Stimulated activated CD4-positive, alpha-beta T cell treated with anti-CD3 and anti-CD28 coated beads, Interleukin-4, amount 100 ng/mL, for 48 hours (primary cell): ENCODE measurements around the gene EVPL.
"Not testable (repeated sequence)": the region's sequence is repeated elsewhere in the genome, so short reads cannot be mapped to it uniquely, and the experiment has no call there.

ENCODE experiments used
- DNase-seq, 2 donors: peaks; one replicate each; pipeline ENCODE4 v3.0.0-alpha.2; 2020; ENCODE audit warnings: low read depth in 2 of 2

EVPL gene

GRCh38 chr17:76048025-76048605 is 21.0 kb upstream of the EVPL start:
- no peak for DNase-seq

DNA sequence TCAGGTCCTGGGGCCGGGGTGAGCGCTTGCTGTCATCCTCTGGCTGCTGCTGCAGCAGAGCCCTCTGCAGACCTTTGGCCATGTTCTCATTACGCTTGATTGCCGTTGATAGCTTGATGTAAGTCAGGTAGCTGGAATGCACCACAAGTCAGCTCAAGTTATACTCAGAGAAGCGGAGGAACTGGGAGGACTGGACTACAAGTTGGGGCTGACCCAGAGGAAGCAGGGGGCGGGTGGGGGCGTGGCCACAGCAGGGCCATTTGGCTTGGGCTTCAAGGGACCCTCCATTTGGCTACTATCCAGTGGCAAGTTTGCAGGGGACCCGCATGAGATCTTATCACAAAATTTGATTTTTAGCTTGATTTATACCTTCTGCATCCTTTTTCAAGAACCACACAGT is 19.0 kb upstream of the EVPL start:
- no peak for DNase-seq

GRCh38 chr17:76044475-76045007 is 17.4 kb upstream of the EVPL start:
- DNase-seq = not testable (repeated sequence)

DNA sequence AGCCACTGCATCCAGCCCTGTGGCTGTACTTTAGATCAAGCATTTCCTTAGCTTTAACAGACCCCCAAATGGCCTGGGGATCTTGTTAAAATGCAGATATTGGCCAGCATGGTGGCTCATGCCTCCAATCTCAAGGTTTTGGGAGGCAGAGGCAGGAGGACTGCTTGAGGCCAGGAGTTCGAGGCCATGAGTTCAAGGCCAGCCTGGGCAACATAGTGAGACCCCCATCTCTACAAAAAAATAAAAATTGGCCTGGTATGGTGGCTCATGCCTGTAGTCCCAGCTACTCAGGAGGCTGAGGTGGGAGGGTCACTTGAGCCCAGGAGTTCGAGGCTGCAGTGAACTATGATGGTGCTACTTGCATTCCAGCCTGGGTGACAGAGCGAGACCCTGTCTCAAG is 15.8 kb upstream of the EVPL start:
- DNase-seq = not testable (repeated sequence)

- DNase-seq = no peak
Observed at GRCh38 chr17:76040376-76040775, 13.3 kb upstream of the EVPL start.

GRCh38 chr17:76039121-76039520 is 12.0 kb upstream of the EVPL start:
- DNase-seq = no peak

DNA sequence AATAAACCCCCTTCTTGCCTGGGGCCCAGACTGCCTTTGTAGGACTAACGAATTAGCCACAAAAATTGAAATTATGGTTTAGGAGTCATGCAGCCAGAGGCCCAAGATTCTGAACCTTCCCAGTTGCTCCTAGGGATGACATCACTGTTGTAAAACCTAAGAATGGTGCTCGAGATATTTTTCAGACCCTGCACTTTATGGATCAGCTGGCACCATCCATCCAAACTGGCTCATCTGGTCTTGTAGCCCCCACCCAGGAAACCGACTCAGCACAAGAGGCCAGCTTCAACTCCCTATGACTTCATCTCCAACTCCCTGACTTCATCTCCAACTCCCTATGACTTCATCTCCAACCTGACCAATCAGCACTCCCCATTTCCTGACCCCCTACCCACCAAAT is 10.9 kb upstream of the EVPL start:
- no peak for DNase-seq

- DNase-seq = no peak
Observed at GRCh38 chr17:76036497-76037261, 9.6 kb upstream of the EVPL start.

DNA sequence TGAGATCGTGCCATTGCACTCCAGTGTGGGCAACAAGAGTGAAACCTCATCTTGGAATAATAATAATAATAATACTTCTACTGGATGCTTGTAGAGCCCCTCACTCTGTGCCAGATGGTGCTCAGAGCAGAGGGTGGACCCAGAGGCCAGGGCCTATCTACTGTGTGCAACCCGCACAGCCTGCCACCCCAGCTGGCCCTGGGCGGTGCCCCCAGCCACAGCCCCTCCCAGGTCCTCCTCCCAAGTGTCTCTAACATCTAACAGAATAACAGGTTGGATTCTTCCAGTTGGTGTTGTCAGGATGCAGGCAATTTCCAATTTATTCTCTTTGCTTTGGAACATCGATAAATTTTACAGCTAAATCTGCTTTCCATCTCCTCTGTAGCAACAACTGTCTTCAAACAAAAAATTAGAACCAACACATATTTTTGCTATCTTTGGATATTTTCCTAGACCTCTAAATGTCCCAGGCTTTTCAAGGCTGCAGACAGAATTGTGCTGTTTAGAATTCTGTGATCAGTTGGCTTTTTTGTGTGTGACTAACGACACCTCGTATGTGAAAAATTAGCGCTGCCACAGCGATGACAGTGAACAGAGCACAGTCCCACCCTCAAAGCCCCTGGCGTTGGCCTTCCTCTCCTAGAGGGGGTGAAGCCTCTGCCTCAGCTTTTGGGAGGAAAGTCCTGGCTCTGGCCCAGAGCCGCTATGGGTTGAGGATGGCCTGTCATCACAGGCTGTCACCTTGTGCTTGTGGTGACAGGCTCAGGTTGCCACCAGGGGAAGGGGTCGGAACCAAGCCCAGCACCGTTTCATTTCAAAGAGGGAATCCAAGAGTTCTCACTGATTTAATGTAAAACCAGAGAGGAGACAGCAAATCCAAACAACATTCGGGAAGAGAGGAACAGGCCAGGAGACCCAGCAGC is 7.6 kb upstream of the EVPL start:
- no peak for DNase-seq

DNA sequence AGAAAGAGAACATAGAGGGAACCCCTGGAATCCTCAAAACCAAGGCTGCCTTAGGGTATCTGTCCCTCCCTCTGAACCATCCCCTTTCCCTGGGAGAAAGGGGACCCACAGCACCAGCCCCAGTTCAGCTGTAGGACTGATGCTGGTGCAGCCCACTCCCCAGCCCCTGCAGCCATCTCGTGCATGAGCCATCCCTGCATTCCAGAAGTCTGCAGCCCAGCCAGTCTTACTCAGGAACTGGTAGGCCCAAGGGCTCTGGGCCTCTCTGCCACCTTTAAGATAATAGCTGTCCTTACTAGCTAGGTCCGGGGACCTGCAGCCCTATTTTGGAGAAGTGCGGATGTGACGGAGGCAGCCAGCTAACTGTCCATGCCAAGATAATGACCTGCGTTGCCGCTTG is 6.0 kb upstream of the EVPL start:
- DNase-seq = no peak

DNA sequence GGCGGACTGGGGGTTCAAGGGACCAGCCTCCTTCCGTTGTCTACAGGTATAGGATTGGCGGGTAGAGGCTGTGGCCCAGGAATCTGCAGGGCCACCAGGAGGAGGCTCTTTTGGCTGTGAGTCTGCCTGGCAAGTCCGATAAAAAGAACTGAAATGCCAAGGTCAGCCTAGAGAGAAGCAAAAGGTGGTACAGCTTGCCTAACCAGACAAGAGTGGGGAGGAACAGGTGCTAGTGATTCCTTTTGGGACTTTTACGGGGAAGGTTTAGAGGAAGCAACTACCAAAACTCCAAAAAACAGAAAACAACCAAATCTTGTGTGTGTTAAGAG is 5.6 kb upstream of the EVPL start:
- DNase-seq = no peak

DNA sequence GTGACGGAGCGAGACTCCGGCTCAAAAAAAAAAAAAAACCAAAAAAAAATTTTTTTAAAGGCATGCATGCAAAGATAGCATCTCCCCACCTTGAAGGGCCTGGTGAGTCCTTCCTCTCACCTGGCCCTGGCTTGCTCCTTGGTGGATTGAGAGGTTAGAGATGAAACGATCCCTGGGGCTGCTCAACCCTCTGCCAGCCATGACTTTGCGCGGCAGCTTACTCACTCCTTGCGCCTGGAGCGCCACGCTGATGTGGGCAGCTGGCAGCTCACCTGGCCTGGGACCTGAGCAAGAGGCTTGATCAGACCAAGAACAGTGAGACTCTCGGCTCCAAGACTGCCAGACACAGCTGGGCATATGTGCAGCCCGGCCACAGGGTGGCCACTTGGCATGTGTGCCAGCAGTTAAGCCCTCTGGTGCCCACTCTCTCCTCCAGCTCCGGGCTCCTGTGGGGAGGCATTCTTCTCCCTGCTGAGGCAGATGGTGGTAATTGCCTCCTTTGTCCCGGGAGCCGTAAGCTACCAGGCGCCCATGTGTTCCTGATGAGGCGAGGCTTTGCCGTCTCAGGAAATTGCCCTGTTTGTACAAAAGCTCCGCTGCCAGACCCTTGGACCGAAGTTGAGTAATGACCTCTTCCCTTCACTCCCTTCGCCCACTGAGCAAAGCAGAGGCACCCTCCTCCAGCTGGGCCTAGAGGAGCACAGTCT is 5.1 kb upstream of the EVPL start:
- no peak for DNase-seq

DNA sequence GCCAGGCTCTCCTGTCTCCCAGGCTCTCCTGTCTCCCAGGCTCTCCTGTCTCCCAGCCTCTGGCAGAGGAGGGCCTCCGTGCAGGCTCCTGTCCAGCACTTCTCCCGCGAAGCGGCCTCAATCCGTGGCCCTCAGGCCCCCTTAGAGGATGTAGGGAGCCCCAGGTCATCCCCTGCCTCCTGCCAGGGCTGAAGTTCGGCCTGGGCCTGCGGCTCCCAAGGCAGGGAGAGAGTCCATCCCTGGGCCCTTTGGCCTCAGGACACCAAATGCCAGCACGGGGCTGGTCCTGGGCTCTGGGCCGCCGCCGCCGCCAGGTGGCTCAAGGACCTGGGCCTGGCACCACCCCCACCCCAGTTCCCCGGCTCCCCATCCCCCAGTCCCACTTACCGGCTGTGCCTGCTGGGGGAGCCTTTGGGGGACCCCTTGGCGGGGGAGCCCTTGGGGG is 370 bp downstream of the EVPL start:
- DNase-seq = no peak

DNA sequence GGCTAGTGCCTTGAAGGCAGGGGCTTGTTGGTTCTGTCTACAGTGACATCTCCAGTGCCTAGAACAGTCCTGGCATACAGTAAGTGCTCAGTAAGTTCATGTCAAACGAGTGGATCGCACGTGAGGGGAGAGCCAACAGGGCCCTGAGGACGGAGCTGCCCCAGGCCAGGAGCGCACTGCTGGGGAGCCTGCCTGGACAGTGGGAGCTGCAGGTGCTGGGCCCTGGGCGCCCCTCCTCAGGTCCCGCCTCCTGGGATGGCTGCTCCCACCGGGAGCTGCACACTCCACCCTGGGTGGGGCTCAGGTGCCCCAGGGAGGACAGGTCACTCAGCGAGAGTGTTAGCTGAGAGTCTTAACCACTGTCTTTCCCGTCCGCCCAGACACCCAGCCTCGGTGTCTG is 1.8 kb downstream of the EVPL start:
- no peak for DNase-seq

DNA sequence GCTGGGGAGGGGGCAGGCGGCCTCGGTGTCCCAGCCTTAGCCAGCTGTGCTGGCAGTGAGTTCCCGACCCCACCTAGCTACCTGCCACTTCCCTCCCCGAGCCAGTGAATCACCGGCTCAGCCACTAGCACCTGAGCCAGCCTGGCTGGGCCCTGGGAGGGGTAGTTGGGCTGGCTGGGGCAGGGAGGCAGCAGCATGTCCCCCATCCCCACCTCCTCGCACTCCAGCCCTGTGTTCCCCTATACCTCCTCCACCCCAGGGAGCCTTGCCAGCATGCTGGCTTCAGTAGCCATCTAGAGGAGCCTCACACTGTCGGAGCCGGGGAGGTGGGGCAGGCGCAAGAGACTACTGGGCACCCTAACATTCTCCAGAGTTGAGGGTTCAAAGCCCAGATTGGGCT is 2.8 kb downstream of the EVPL start:
- no peak for DNase-seq

- no peak for DNase-seq
Observed at GRCh38 chr17:76023900-76024237, 3.2 kb downstream of the EVPL start.

DNA sequence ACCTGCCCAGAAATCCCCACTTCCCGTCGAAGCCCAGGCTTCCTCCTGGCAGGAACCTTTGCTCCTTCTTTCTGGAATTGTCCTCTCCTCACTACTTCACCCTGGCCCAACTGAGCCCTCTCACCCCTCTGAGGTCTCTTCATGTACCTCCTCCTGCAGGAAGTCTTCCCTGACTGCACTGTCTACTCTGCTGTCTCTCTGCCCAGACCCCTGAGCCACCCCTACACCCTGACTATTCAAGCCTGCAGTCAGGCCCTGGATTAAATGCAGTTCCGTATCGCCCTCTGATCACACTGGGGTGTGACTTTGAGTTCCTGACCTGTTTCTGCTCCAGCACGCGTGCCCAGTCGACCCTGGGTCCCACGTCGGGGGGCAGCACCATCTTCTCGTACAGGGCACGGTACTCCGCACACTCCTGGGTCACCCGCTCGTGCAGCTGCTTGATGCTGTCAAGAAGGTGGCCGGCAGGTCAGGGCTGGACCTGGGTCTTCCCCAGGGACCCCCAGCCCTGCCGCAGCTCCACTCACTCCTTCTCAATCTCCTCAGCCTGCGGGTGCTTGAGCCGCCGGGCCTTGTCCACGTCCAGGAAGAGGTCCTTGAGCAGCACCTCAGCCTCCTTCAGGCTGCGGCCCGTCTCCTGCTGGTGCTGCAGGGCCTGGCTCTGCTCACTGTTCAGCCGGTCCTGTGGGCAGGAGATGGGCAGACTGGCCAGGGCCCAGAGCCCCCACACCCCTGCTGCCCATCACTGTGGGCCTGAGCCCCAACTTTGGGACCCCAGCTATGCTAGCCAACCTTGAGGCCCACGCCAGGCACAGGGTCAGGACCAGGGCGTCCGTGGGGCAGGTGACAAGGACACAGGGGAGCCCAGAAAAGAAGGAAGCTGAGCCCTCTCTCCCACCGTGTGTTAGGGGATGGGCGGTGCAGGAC is 3.9 kb downstream of the EVPL start:
- DNase-seq = no peak

- no peak for DNase-seq
Observed at GRCh38 chr17:76022285-76022684, 4.8 kb downstream of the EVPL start.

GRCh38 chr17:76019833-76020467 is 7.2 kb downstream of the EVPL start:
- no peak for DNase-seq

DNA sequence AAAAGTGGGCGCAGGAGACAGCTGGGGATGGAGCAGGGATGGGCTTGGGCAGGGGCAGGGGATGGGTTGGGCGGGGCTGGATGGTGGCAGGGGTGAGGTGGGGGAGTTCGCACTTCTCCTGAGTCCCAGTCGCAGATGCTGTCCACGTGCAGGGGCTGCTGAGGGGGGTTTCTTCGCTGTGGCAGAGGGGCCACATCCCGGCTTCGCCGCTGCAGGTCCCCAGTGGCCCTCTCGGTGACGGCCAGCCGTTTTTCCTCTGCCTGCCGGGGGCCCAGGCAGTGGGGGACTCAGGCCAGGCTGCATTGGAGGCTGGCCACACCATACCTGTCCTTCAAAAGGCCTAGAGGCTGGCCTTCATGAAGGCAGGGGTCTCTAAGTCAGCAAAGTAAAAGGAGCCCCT is 8.3 kb downstream of the EVPL start:
- DNase-seq = no peak

- DNase-seq = no peak
Observed at GRCh38 chr17:76018340-76018680, 8.8 kb downstream of the EVPL start.
